GM19035 (cell line): ENCODE measurements around the gene OSBP.
"Not testable (repeated sequence)": the region's sequence is repeated elsewhere in the genome, so short reads cannot be mapped to it uniquely, and the experiment has no call there.

ENCODE experiments used
- ATAC-seq: cut with Tn5 transposase; IDR thresholded peaks from one replicate; pipeline ENCODE4 v1.9.1; 2021; ENCODE audit not compliant: unreplicated experiment

The OSBP gene

DNA sequence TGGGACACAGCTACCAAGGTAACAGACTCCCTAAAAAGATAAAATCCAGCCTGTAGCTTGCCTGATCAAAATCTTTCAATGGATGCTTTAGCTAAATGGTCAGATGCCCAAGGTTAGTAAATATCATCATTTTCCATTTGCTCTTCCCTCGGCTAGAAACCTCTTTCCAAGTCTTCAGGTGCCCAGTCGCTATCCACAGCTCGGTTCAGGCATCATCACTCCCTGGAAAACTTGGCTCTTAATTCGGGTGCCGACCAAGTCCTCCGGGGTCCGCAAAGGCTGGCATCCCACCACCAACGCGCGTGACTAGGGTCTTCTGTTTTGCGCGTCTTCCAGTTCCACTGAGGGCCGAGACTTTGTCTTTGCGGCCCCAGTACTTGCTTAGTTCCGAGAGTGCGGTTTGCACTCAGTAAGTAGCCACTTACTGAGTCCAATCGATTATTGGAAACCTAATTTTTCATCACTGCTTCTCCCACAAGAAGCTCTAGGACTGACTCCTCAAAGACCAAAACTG lies 59.9 kb downstream of the OSBP start:
- no peak for ATAC-seq

DNA sequence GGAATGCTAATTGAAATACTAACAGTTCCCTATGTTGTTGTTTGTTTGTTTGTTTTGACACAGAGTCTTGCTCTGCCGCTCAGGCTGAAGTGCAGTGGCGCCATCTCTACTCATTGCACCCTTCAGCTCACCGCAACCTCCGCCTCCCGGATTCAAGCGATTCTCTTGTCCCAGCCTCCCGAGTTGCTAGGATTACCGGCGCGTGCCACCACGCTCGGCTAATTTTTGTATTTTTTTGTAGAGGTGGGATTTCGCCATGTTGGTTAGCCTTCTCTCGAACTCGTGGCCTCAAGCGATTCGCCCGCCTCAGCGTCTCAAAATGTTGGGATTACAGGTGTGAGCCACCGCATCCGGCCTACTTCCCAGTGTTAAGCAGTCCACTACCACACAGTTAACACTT lies 62.3 kb downstream of the OSBP start:
- no peak for ATAC-seq

DNA sequence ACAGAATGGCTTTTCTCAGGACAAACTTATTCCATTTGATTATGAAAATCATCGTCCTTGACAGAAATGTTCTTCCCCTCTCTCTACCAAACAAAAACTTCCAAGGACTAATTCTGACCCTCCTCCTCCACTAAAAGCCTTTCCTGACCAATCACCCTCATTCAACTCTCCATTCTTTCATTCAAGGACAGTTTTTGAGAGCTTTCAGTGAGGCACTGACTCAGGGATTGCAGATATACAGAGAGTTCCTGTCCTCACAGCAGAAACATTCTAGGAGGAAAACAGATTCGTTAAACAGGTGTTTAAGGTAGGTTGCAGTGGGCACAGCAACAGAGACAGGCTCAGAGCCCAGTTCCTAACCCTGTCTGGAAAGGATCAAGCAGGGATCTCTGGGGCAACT lies 62.7 kb downstream of the OSBP start:
- no peak for ATAC-seq

DNA sequence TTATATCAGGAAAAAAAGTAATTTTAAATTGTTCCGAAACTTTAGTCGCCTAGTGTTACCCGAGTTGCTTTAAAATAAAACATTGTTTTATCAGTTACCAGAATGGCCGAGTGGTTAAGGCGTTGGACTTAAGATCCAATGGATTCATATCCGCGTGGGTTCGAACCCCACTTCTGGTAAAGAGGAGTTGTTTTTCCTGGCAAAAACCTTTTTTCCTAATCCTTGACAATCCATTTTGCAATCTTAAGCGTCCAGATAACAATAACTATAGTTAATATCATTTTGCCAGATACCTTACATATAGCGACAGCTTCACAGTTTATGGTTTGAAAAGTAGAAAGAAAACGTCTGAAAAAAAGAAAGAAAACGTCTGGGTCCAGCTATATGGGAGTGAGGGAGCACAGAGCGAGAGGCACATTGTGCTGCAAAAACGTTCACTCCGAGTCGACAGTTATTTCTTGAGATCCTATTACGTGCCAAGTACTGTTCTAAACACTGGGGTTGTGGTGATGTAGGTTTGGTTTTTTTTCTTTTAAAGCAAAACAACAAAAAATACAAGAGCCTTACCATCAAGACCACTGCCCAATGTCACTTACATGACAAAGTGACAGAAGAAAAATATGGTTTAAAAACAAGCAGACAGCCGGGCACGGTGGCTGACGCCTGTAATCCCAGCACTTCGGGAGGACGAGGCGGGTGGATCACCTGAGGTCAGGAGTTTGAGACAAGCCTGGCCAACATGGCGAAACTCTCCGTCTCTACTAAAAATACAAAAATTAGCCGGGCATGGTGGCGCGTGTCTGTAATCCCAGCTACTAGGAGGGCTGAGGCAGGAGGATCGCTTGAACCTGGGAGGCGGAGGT lies 63.7 kb downstream of the OSBP start:
- ATAC-seq = no peak

GRCh38 chr11:59550842-59551658 lies 64.5 kb downstream of the OSBP start:
- ATAC-seq = peak; percentile 40

DNA sequence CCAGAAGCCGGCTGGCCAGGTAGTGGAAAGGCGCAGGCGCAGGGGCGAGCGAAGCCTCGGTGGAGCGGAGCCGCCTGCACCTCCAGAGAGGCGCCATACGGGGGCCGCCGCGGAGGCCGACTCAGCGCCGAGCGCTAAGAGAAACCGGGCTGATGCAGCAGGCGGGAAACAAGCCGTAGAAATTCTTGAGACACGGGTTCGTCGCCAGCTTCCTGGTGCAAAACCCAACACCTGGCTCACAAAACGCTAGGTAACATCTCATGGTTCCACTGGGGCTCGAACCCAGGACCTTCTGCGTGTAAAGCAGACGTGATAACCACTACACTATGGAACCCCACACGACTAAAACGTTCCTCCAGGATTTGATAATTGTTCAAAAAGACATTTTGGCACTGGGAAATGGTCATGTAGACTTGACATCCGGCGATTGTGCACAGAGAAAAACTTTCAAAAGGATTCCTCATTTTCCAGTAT lies 65.2 kb downstream of the OSBP start:
- peak; percentile 93 for ATAC-seq

- ATAC-seq = no peak
These were observed 67.3 kb downstream of the OSBP start for GRCh38 chr11:59548309-59548656.

- ATAC-seq = not testable (repeated sequence)
These were observed 67.8 kb downstream of the OSBP start for GRCh38 chr11:59547605-59548308.

- ATAC-seq = no peak
These were observed 70.2 kb downstream of the OSBP start for GRCh38 chr11:59545179-59546020.

DNA sequence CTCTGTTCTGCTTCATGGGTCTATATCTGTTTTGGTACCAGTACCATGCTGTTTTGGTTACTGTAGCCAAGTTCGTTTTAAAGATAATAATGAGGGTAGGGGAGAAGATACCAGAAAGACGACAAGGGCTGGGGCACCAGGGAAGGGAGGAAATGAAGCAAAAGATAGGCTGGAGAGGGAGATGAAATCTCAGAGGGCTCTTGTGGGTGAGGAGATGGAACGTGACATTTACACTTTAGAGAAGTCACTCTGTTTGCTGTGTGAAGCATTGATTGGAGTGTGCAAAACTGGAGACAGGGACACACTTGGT lies 70.8 kb downstream of the OSBP start:
- ATAC-seq = no peak

- not testable (repeated sequence) for ATAC-seq
These were observed 71.9 kb downstream of the OSBP start for GRCh38 chr11:59543713-59544112.

GRCh38 chr11:59542142-59542810 lies 73.3 kb downstream of the OSBP start:
- no peak for ATAC-seq

DNA sequence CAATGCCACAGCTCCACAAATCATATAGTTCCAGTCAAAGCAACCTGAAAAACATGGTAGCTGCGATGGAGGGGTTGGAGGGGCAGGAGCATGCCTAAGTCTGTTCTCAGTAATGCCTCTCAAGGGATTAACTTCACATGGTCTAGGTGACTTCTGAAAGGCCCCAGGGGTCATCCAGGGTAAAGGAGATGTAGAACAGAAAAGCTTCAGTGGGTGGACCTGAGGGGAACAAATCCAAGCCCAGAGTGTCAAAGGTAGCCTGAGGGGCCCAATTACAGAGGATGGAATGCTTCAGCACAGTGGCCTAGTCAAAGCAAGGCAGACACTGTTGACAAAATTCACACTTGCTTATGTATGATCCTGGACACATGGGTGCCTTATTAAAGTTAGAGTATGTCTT lies 80.9 kb downstream of the OSBP start:
- ATAC-seq = no peak

DNA sequence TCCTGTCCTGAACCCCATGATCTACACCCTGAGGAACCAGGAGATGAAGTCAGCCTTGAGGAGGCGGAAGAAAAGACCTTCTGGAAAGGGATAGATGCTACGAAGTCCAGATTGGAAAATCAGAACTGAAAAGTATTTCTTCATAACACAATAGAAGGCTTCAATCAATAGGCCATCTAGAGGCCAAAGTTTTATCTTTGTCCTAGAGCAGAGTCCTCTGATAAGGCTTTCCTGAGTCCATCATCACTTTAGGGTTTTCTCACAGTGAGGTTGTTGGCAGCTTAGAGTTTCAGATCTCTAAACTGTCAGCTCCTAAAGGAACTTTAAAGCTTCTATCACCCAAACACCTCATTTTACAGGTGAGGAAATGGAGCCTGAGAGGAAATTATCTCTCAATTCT lies 83.0 kb downstream of the OSBP start:
- no peak for ATAC-seq

DNA sequence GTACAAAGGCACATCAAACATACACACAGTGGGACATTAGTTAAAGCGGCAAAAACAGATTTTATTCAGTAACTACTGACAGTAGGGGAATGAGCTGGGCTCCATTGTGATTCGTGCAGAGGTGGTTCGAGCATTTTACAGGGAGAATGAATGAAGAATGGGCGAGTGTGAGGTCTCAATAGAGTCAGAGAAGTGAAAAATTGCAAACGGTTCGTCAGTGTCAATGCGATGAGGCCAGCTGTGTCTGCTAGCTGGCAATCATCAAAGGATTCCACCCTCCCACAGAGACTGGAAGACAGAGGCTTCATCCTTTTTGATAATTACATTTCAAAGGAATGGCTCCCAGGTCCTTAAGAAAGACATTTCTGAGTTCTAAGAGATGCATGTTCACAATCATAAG lies 86.9 kb downstream of the OSBP start:
- ATAC-seq = no peak
